Bladder microvascular endothelial cell (primary cell): ENCODE results near the gene ELAPOR1. TPM values are rescaled to one million over a fixed set of nuclear protein-coding genes. Genes with fewer than 3 reads are reported as not detected.

ENCODE experiments used
- total RNA-seq: library from RNA; depleted of rRNA; stranded (reverse); fragments of >200 nt; gene quantifications from 2 replicates; pipeline ENCODE4 v1.2.3, GENCODE V29; 2014

Gene ELAPOR1
- 0.16 and 0.25 TPM in 2 replicates for total RNA-seq

GRCh38 chr1:109113590-109114341 lies at the start of gene ELAPOR1:
ELAPOR1 (plus strand) TSS chr1:109114115; CDS start chr1:109114184, 69 bp downstream.

GRCh38 chr1:109075531-109076490 lies 38.1 kb upstream of the ELAPOR1 start, which contains the start of gene TAF13:
TAF13 (minus strand) TSS chr1:109076003; CDS start chr1:109075947, 56 bp downstream.

GRCh38 chr1:109090196-109091077 lies 23.5 kb upstream of the ELAPOR1 start, which contains the start of gene TMEM167B:
TMEM167B (plus strand) TSS chr1:109090764; CDS start chr1:109090873, 109 bp downstream.

Other genes starting within 250 kb of the ELAPOR1 start
- gene GPSM2, start 237.1 kb upstream of the ELAPOR1 start, total RNA-seq, result 6.8 and 16.4 TPM in 2 replicates
- gene CLCC1, start 150.6 kb upstream of the ELAPOR1 start, total RNA-seq, result 16.0 and 31.7 TPM in 2 replicates
- gene WDR47, start 72.0 kb upstream of the ELAPOR1 start, total RNA-seq, result 13.3 and 24.1 TPM in 2 replicates
- 39.8 and 68.0 TPM in 2 replicates for gene TAF13, start 38.1 kb upstream of the ELAPOR1 start, total RNA-seq
- 17.3 and 28.4 TPM in 2 replicates for gene TMEM167B, start 23.4 kb upstream of the ELAPOR1 start, total RNA-seq
- 146 and 180 TPM in 2 replicates for gene SARS1, start 99.8 kb downstream of the ELAPOR1 start, total RNA-seq
- 0.16 and 3.5 TPM in 2 replicates for gene CELSR2, start 135.4 kb downstream of the ELAPOR1 start, total RNA-seq
- gene PSRC1, start 169.0 kb downstream of the ELAPOR1 start, total RNA-seq, result 3.1 and 8.3 TPM in 2 replicates
- gene MYBPHL, start 192.9 kb downstream of the ELAPOR1 start, total RNA-seq, result not detected in 2 replicates